Uterus (tissue), 2 donors: Measurements from ENCODE around the gene UBAC1.

Experiments
- POLR2A ChIP-seq, 2 donors: fragments of 450-650 bp; IDR thresholded peaks; one replicate each; pipeline ENCODE4 v1.6.1; 2016; ENCODE audit warnings: antibody characterized with exemption in 2 of 2, mild to moderate bottlenecking in 1 of 2, moderate library complexity in 1 of 2
- TF ChIP-seq, protein P1 (sequence below), 4 experiments: fragments of 200-600 bp in 2 of 4; fragments of 450-650 bp in 2 of 4; sonication (generic) in 2 of 4; IDR thresholded peaks; one replicate each; pipeline ENCODE4 v1.5.1; 2016 to 2019; ENCODE audit warnings: antibody characterized with exemption in 4 of 4, mild to moderate bottlenecking in 2 of 4, moderate library complexity in 1 of 4

DNA sequence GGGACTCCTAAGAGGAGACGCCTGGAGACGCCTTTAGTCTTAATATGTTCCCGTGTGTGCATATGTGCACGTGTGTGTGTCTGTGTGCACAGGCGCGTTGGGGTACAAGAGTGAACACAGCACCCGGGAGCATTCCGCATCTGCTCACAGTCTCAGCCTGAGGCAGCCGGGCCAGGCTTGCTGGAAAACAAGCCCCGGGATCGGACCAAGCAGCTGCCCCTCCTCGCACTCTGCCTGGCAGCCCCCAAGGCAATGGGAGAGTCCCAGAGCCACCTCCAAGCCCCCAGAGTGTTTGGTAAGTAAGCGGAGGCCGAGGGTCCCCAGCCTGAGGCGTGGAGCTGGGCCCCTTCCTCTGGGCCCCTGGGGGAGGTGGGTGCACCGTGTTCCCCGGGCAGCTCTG lies 27.3 kb upstream of the UBAC1 start:
- TF ChIP-seq, protein P1, sequence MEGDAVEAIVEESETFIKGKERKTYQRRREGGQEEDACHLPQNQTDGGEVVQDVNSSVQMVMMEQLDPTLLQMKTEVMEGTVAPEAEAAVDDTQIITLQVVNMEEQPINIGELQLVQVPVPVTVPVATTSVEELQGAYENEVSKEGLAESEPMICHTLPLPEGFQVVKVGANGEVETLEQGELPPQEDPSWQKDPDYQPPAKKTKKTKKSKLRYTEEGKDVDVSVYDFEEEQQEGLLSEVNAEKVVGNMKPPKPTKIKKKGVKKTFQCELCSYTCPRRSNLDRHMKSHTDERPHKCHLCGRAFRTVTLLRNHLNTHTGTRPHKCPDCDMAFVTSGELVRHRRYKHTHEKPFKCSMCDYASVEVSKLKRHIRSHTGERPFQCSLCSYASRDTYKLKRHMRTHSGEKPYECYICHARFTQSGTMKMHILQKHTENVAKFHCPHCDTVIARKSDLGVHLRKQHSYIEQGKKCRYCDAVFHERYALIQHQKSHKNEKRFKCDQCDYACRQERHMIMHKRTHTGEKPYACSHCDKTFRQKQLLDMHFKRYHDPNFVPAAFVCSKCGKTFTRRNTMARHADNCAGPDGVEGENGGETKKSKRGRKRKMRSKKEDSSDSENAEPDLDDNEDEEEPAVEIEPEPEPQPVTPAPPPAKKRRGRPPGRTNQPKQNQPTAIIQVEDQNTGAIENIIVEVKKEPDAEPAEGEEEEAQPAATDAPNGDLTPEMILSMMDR (IDR thresholded peaks at IDR 0.05), result no peak
- no peak for TF ChIP-seq POLR2A (IDR thresholded peaks at IDR 0.05)
